HEK293 (cell line): ENCODE data around the gene SIRT7.

Experiments
- CTCF ChIA-PET: fragments of 350-600 bp; formaldehyde crosslinking; extraction: SDS; loops from one replicate; lab custom pipeline; 2021; ENCODE audit warnings: antibody characterized with exemption; lab: Yijun Ruan, JAX
- POLR2A ChIA-PET: fragments of 300-600 bp; formaldehyde crosslinking; extraction: SDS; loops from one replicate; lab custom pipeline; 2020; ENCODE audit warnings: antibody characterized with exemption, inconsistent platforms; lab: Yijun Ruan, JAX
- H3K27ac ChIP-seq: fragments of 200-500 bp; sonication (Bioruptor generic); 2 replicates; pipeline ENCODE4 v1.5.1; 2014; ENCODE audit warnings: low read depth, low read length, control low read depth, inconsistent platforms; ENCODE audit errors: extremely low read depth
- H3K36me3 ChIP-seq, 2 experiments: fragments of 200-500 bp in 1 of 2; sonication (Bioruptor generic) in 1 of 2; 1 replicate in 1 of 2; 2 replicates in 1 of 2; pipeline ENCODE4 v1.5.1; 2014 to 2017; ENCODE audit warnings: inconsistent platforms in 2 of 2, low read length in 2 of 2; ENCODE audit not compliant: control insufficient read depth in 2 of 2, insufficient read depth in 1 of 2
- H3K4me1 ChIP-seq: fragments of 200-500 bp; sonication (Bioruptor generic); 2 replicates; pipeline ENCODE4 v1.5.1; 2014; ENCODE audit warnings: mild to moderate bottlenecking, low read length, inconsistent platforms; ENCODE audit not compliant: control insufficient read depth, insufficient read depth
- H3K4me3 ChIP-seq: 2 replicates; pipeline ENCODE4 v1.5.1; 2011; ENCODE audit warnings: low read depth, mild to moderate bottlenecking, control low read depth, low read length, moderate library complexity
- H3K9me3 ChIP-seq: fragments of 200-500 bp; sonication (Bioruptor generic); 2 replicates; pipeline ENCODE4 v1.5.1; 2014; ENCODE audit warnings: low read depth, low read length, inconsistent platforms; ENCODE audit not compliant: control insufficient read depth, insufficient read depth
- AEBP2 ChIP-seq: fragments of 450-650 bp; formaldehyde crosslinking; IDR thresholded peaks from 2 replicates; pipeline ENCODE4 v1.5.1; 2016; ENCODE audit warnings: missing biosample characterization, missing genetic modification characterization, borderline replicate concordance
- CTCF ChIP-seq: fragments of 450-650 bp; formaldehyde crosslinking; IDR thresholded peaks from 2 replicates; pipeline ENCODE4 v1.5.1; 2016; ENCODE audit warnings: missing biosample characterization, missing genetic modification characterization
- GFI1B ChIP-seq: fragments of 450-650 bp; formaldehyde crosslinking; IDR thresholded peaks from 2 replicates; pipeline ENCODE4 v1.5.1; 2016; ENCODE audit warnings: missing biosample characterization, missing genetic modification characterization
- HIC1 ChIP-seq: fragments of 450-650 bp; formaldehyde crosslinking; IDR thresholded peaks from 2 replicates; pipeline ENCODE4 v1.5.1; 2016; ENCODE audit warnings: missing biosample characterization, missing genetic modification characterization
- OVOL3 ChIP-seq: fragments of 450-650 bp; formaldehyde crosslinking; IDR thresholded peaks from 2 replicates; pipeline ENCODE4 v1.5.1; 2016; ENCODE audit warnings: missing biosample characterization, missing genetic modification characterization
- SP7 ChIP-seq: fragments of 450-650 bp; formaldehyde crosslinking; IDR thresholded peaks from 2 replicates; pipeline ENCODE4 v1.5.1; 2016; ENCODE audit warnings: missing biosample characterization, missing genetic modification characterization
- ZNF121 ChIP-seq: fragments of 450-650 bp; formaldehyde crosslinking; IDR thresholded peaks from 2 replicates; pipeline ENCODE4 v1.5.1; 2016; ENCODE audit warnings: missing biosample characterization, missing genetic modification characterization
- ZNF280C ChIP-seq: fragments of 450-650 bp; formaldehyde crosslinking; IDR thresholded peaks from 2 replicates; pipeline ENCODE4 v1.5.1; 2016; ENCODE audit warnings: missing biosample characterization, missing genetic modification characterization
- ZNF391 ChIP-seq: fragments of 450-650 bp; formaldehyde crosslinking; IDR thresholded peaks from 2 replicates; pipeline ENCODE4 v1.5.1; 2016; ENCODE audit warnings: low read depth, missing biosample characterization, missing genetic modification characterization, borderline replicate concordance
- ZNF394 ChIP-seq: fragments of 450-650 bp; formaldehyde crosslinking; IDR thresholded peaks from 2 replicates; pipeline ENCODE4 v1.5.1; 2016; ENCODE audit warnings: missing biosample characterization, missing genetic modification characterization, mild to moderate bottlenecking, moderate library complexity, borderline replicate concordance
- ZNF48 ChIP-seq: fragments of 450-650 bp; formaldehyde crosslinking; IDR thresholded peaks from 2 replicates; pipeline ENCODE4 v1.5.1; 2016; ENCODE audit warnings: missing biosample characterization, missing genetic modification characterization
- ZNF558 ChIP-seq: fragments of 450-650 bp; formaldehyde crosslinking; IDR thresholded peaks from 2 replicates; pipeline ENCODE4 v1.5.1; 2016; ENCODE audit warnings: missing biosample characterization, missing genetic modification characterization
- ZNF596 ChIP-seq: fragments of 450-650 bp; IDR thresholded peaks from 2 replicates; pipeline ENCODE4 v1.5.0; 2018; ENCODE audit warnings: missing biosample characterization, mild to moderate bottlenecking, missing genetic modification characterization, moderate library complexity
- ZNF600 ChIP-seq: fragments of 450-650 bp; formaldehyde crosslinking; IDR thresholded peaks from 2 replicates; pipeline ENCODE4 v1.5.1; 2016; ENCODE audit warnings: missing biosample characterization, missing genetic modification characterization
- ZNF610 ChIP-seq: fragments of 450-650 bp; formaldehyde crosslinking; IDR thresholded peaks from 2 replicates; pipeline ENCODE4 v1.5.1; 2016; ENCODE audit warnings: missing biosample characterization, missing genetic modification characterization, borderline replicate concordance
- ZNF621 ChIP-seq: fragments of 450-650 bp; formaldehyde crosslinking; IDR thresholded peaks from 2 replicates; pipeline ENCODE4 v1.5.1; 2017; ENCODE audit warnings: missing biosample characterization, missing genetic modification characterization
- ZNF701 ChIP-seq: fragments of 450-650 bp; formaldehyde crosslinking; IDR thresholded peaks from 2 replicates; pipeline ENCODE4 v1.5.1; 2016; ENCODE audit warnings: missing biosample characterization, missing genetic modification characterization
- ZSCAN5A ChIP-seq: fragments of 450-650 bp; formaldehyde crosslinking; IDR thresholded peaks from 2 replicates; pipeline ENCODE4 v1.5.1; 2016; ENCODE audit warnings: missing biosample characterization, missing genetic modification characterization
- ZXDB ChIP-seq: fragments of 450-650 bp; formaldehyde crosslinking; IDR thresholded peaks from 2 replicates; pipeline ENCODE4 v1.5.1; 2016; ENCODE audit warnings: missing biosample characterization, missing genetic modification characterization

The SIRT7 gene

GRCh38 chr17:81908793-81909192 lies 9.2 kb downstream of the SIRT7 start:
- TF ChIP-seq ZNF610 (tag by site-specific recombination): no peak
- TF ChIP-seq ZNF394 (tag by site-specific recombination): no peak
- no peak for TF ChIP-seq ZXDB
- no peak for TF ChIP-seq AEBP2 (tag by site-specific recombination)
- TF ChIP-seq HIC1 (tag by site-specific recombination): no peak
- no peak for TF ChIP-seq ZNF48 (tag by site-specific recombination)
- TF ChIP-seq OVOL3 (tag by site-specific recombination): no peak
- TF ChIP-seq ZNF558 (tag by site-specific recombination): no peak
- TF ChIP-seq ZNF701 (tag by site-specific recombination): no peak
- TF ChIP-seq ZNF280C (tag by site-specific recombination): no peak
- no peak for TF ChIP-seq ZNF596 (tag by site-specific recombination)
- no peak for TF ChIP-seq GFI1B
- TF ChIP-seq ZNF391: no peak
- Histone ChIP-seq H3K27ac (no peak overlapping the region), H3K9me3 (no peaks in the 10 kb centered on the region), H3K36me3 (peaks cover 0 to 72% of the 10 kb centered on the region in 2 experiments; a peak in 1 of 3 replicates), H3K4me1 (peaks cover 7% of the 10 kb centered on the region), H3K4me3 (no peak overlapping the region)
- CTCF ChIA-PET: interaction anchor here (0.7 kb wide), 1 partner anchor 141 kb away, joined by 4 read pairs; no protein-coding TSS in a partner anchor
- POLR2A ChIA-PET: interaction anchor here (1.1 to 1.6 kb wide), 4 partner anchors 7 to 75 kb away, joined by 3 to 4 read pairs (median 3); partner anchors contain the start of gene MCRIP1

- TF ChIP-seq CTCF (tag by site-specific recombination): peak; percentile 21; the same call in 1 of the 2 replicates
- no peak for TF ChIP-seq ZNF621 (tag by site-specific recombination)
- no peak for TF ChIP-seq ZSCAN5A (tag by site-specific recombination)
- TF ChIP-seq ZNF600 (tag by site-specific recombination): peak; percentile 34; the same call in 1 of the 2 replicates
- no peak for TF ChIP-seq ZNF121 (tag by site-specific recombination)
- no peak for TF ChIP-seq SP7 (tag by site-specific recombination)
- H3K4me3 ChIP-seq: no peak overlapping the region
Measured at GRCh38 chr17:81907219-81908145, 10.5 kb downstream of the SIRT7 start.

More at GRCh38 chr17:81907219-81908145, 10.5 kb downstream of the SIRT7 start:
- Histone ChIP-seq H3K4me1 (peaks cover 7% of the 10 kb centered on the region), H3K27ac (no peak overlapping the region), H3K36me3 (peaks cover 0 to 63% of the 10 kb centered on the region in 2 experiments; a peak in 1 of 3 replicates), H3K9me3 (no peaks in the 10 kb centered on the region)
- ChIA-PET POLR2A (interaction anchor here (1.6 kb wide), 1 partner anchor 11 kb away, joined by 3 read pairs; no protein-coding TSS in a partner anchor), CTCF (interaction anchor here (0.6 to 1.0 kb wide), 3 partner anchors 10 to 144 kb away, joined by 3 read pairs; partner anchors contain the start of genes GPS1 and RFNG)
